ENCODE results near the gene GLB1L2.
"Not testable (repeated sequence)": the region's sequence is repeated elsewhere in the genome, so short reads cannot be mapped to it uniquely, and the experiment has no call there.

GLB1L2 gene

GRCh38 chr11:134331354-134332188 lies at the start of gene GLB1L2:
Gene GLB1L2, plus strand, starts transcription at chr11:134331988. Its CDS starts 74 bp downstream, at chr11:134332062.
- peak; percentile 85 for DNase-seq

- DNase-seq: no peak
Observed at GRCh38 chr11:134282121-134283045, 49.4 kb upstream of the GLB1L2 start.

- no peak for DNase-seq
Observed at GRCh38 chr11:134283461-134284230, 48.1 kb upstream of the GLB1L2 start.

GRCh38 chr11:134284349-134284748 lies 47.4 kb upstream of the GLB1L2 start:
- not testable (repeated sequence) for DNase-seq

- no peak for DNase-seq
Observed at GRCh38 chr11:134287561-134287960, 44.2 kb upstream of the GLB1L2 start.

- DNase-seq: no peak
Observed at GRCh38 chr11:134288486-134288885, 43.3 kb upstream of the GLB1L2 start.

- DNase-seq: no peak
Observed at GRCh38 chr11:134289167-134289566, 42.6 kb upstream of the GLB1L2 start.

- DNase-seq: no peak
Observed at GRCh38 chr11:134289789-134290188, 42.0 kb upstream of the GLB1L2 start.

- no peak for DNase-seq
Observed at GRCh38 chr11:134290646-134291045, 41.1 kb upstream of the GLB1L2 start.

- DNase-seq: no peak
Observed at GRCh38 chr11:134291196-134291595, 40.6 kb upstream of the GLB1L2 start.

- DNase-seq: no peak
Observed at GRCh38 chr11:134292661-134293060, 39.1 kb upstream of the GLB1L2 start.

GRCh38 chr11:134293119-134294113 lies 38.4 kb upstream of the GLB1L2 start:
- no peak for DNase-seq

GRCh38 chr11:134294664-134295063 lies 37.1 kb upstream of the GLB1L2 start:
- DNase-seq: no peak

- DNase-seq: no peak
Observed at GRCh38 chr11:134312223-134312622, 19.6 kb upstream of the GLB1L2 start.

GRCh38 chr11:134312807-134313206 lies 19.0 kb upstream of the GLB1L2 start:
- DNase-seq: no peak

GRCh38 chr11:134313379-134313778 lies 18.4 kb upstream of the GLB1L2 start:
- no peak for DNase-seq

- no peak for DNase-seq
Observed at GRCh38 chr11:134313821-134314607, 17.8 kb upstream of the GLB1L2 start.

- no peak for DNase-seq
Observed at GRCh38 chr11:134317103-134317502, 14.7 kb upstream of the GLB1L2 start.

- not testable (repeated sequence) for DNase-seq
Observed at GRCh38 chr11:134321373-134321772, 10.4 kb upstream of the GLB1L2 start.

GRCh38 chr11:134322553-134322952 lies 9.2 kb upstream of the GLB1L2 start:
- no peak for DNase-seq

- DNase-seq: no peak
Observed at GRCh38 chr11:134328433-134328832, 3.4 kb upstream of the GLB1L2 start.

Measured in CD4-positive, alpha-beta T cell treated with Interferon gamma for 1 hour (primary cell).